KMS-11 (cell line): ENCODE measurements around the gene ARHGAP22.

ENCODE experiments used
- H2AFZ ChIP-seq: fragments of 200-600 bp; sonication (generic); 2 replicates; pipeline ENCODE4 v1.6.1; 2016; ENCODE audit warnings: antibody characterized with exemption, mixed run types, low read depth
- H3K27ac ChIP-seq: fragments of 200-600 bp; sonication (generic); 2 replicates; pipeline ENCODE4 v1.6.1; 2016; ENCODE audit warnings: mild to moderate bottlenecking, mixed run types
- H3K27me3 ChIP-seq: fragments of 200-600 bp; sonication (generic); 2 replicates; pipeline ENCODE4 v1.6.1; 2017; ENCODE audit warnings: mild to moderate bottlenecking, low read depth, mixed run types, moderate library complexity; ENCODE audit not compliant: insufficient read depth
- H3K36me3 ChIP-seq: fragments of 200-600 bp; sonication (generic); 2 replicates; pipeline ENCODE4 v1.6.1; 2017; ENCODE audit warnings: mild to moderate bottlenecking, mixed run types; ENCODE audit not compliant: insufficient read depth
- H3K4me1 ChIP-seq: fragments of 200-600 bp; sonication (generic); 2 replicates; pipeline ENCODE4 v1.6.1; 2016; ENCODE audit warnings: mild to moderate bottlenecking, low read depth, mixed run types; ENCODE audit not compliant: poor library complexity, severe bottlenecking
- H3K4me2 ChIP-seq: fragments of 200-600 bp; sonication (generic); 2 replicates; pipeline ENCODE4 v1.7.0; 2016; ENCODE audit warnings: mild to moderate bottlenecking, mixed run types
- H3K4me3 ChIP-seq: fragments of 200-600 bp; sonication (generic); IDR thresholded peaks from 2 replicates; pipeline ENCODE4 v1.6.1; 2017; ENCODE audit warnings: low read depth, low read length, mixed read lengths; ENCODE audit not compliant: insufficient read depth
- H3K79me2 ChIP-seq: fragments of 200-600 bp; sonication (generic); 2 replicates; pipeline ENCODE4 v1.6.1; 2016; ENCODE audit warnings: low read depth, mixed run types; ENCODE audit not compliant: insufficient read depth
- H3K9ac ChIP-seq: fragments of 200-600 bp; sonication (generic); 2 replicates; pipeline ENCODE4 v1.6.1; 2016; ENCODE audit warnings: mild to moderate bottlenecking, mixed run types
- H4K20me1 ChIP-seq: fragments of 200-600 bp; sonication (generic); 2 replicates; pipeline ENCODE4 v1.6.1; 2016; ENCODE audit warnings: mild to moderate bottlenecking, mixed run types; ENCODE audit not compliant: insufficient read depth
- TF ChIP-seq, protein P1 (sequence below): fragments of 200-600 bp; sonication (generic); conservative IDR thresholded peaks from 2 replicates; pipeline ENCODE4 v1.6.1; 2017; ENCODE audit warnings: low read depth, mild to moderate bottlenecking, antibody characterized with exemption, low read length, moderate library complexity, mixed read lengths

The ARHGAP22 gene

DNA sequence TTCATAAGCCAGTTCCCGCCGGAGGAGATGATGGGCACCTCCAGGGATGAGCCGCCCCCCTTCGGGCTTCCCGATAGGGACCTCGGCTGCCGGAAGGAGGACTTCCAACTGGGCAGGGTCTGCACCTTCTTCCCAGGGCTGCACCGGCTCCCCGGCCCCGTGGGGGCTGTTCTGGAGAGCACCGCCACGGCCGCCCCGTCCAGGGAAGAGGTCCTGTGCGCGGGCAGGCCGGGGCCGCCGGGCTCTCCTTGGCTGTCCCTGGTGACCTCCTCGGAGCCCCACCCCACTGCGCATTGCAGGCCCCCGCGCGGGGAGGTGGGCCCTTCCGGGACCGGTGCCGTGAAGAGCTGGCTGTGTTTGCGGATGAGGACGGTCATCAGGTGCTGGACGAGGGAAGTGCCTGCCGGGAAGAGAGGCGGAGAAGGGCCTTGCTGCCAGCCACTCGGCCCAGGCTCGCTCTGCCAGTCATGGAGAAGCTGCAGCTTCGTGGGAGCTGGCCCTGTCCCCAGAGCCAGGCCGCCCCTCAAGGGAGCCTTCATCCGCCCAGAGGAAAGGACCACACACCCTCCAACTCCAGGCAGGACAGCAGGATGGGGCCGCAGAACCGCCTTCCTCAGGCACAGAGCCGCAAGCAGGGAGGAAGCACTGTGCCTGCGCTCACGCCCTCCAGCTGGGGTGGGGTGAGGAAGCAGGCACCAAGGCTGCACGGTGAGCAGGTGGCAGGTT is 154.0 kb downstream of the ARHGAP22 start:
- Histone ChIP-seq H3K36me3 (no peaks in the 10 kb centered on the region), H3K9ac (no peak overlapping the region), H3K27ac (no peak overlapping the region), H3K4me1 (no peaks in the 10 kb centered on the region), H3K79me2 (no peaks in the 10 kb centered on the region), H4K20me1 (no peaks in the 10 kb centered on the region), H3K27me3 (no peaks in the 10 kb centered on the region), H2AFZ (no peak overlapping the region), H3K4me2 (no peak overlapping the region), H3K4me3 (no peak overlapping the region)
- TF ChIP-seq, protein P1, sequence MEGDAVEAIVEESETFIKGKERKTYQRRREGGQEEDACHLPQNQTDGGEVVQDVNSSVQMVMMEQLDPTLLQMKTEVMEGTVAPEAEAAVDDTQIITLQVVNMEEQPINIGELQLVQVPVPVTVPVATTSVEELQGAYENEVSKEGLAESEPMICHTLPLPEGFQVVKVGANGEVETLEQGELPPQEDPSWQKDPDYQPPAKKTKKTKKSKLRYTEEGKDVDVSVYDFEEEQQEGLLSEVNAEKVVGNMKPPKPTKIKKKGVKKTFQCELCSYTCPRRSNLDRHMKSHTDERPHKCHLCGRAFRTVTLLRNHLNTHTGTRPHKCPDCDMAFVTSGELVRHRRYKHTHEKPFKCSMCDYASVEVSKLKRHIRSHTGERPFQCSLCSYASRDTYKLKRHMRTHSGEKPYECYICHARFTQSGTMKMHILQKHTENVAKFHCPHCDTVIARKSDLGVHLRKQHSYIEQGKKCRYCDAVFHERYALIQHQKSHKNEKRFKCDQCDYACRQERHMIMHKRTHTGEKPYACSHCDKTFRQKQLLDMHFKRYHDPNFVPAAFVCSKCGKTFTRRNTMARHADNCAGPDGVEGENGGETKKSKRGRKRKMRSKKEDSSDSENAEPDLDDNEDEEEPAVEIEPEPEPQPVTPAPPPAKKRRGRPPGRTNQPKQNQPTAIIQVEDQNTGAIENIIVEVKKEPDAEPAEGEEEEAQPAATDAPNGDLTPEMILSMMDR, result no peak

DNA sequence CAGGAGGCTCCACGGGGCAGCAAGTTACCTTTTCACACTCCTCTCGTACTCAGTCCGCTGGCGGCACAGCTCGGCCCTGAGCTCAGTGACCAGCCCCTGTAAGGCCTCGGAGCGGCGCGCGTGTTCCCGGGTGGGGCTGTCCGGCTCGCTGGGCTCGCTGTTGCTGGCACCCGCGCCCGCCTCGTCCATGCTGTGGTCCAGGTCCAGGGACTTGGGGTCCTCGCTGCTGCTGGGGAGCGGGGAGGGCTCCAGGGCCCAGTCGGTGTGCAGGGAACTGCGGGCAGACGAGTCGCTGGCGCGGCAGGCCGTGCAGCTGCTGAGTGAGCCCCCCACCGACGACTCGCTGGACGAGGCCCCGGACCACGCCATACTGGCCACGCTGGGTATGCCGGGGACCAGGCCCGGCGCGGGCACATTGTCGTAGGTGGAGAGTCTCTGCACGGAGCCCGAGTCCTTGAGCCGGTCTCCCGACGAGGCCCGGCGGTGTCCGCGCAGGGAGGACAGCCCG is 154.6 kb downstream of the ARHGAP22 start:
- TF ChIP-seq, protein P1, result no peak
- no peak overlapping the region for H2AFZ ChIP-seq
- H3K4me2 ChIP-seq, result no peak overlapping the region
- no peaks in the 10 kb centered on the region for H3K27me3 ChIP-seq
- H3K79me2 ChIP-seq, result no peaks in the 10 kb centered on the region
- no peaks in the 10 kb centered on the region for H3K36me3 ChIP-seq
- no peak overlapping the region for H3K9ac ChIP-seq
- no peak overlapping the region for H3K4me3 ChIP-seq
- no peaks in the 10 kb centered on the region for H3K4me1 ChIP-seq
- H4K20me1 ChIP-seq, result no peaks in the 10 kb centered on the region
- H3K27ac ChIP-seq, result no peak overlapping the region

DNA sequence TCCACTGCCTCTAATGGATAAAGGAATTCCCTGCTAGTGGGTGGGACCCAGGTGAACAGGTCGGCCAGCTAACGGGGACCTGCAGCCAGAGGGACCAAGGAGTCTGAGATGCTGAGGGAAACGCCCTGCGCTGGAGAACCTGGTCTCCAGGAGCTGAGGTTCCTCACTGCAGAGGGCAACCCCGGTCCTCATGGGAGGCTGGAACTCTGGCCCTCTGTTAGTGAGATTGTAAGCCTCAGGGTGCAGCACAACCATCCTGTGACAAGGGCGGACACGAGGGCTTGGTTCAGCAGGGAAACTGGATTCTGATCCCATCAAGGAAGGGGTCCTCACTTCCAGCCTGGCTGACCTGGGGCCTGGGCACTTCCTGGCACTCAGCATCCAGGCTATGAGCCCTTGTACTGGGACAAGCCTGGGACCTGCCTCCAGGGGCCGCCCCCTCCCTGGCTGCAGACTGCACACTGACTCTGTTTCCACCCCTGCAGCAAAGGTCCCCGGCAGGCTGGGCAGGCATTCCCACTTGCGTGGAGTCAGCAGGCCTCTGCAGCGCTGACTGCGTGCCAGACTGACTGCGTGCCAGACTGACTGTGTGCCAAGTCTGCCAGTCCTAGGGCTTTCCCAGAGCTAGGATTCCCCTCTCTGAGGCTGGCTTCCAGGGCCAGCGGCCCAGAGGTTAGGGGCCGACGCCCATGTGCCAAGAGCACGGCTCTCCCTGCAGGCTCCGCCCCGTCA is 155.2 kb downstream of the ARHGAP22 start:
- Histone ChIP-seq H3K4me2 (no peak overlapping the region), H3K27me3 (no peaks in the 10 kb centered on the region), H3K4me1 (no peaks in the 10 kb centered on the region), H3K27ac (no peak overlapping the region), H3K9ac (no peak overlapping the region), H4K20me1 (no peaks in the 10 kb centered on the region), H3K36me3 (no peaks in the 10 kb centered on the region), H3K79me2 (no peaks in the 10 kb centered on the region), H3K4me3 (no peak overlapping the region), H2AFZ (no peak overlapping the region)
- TF ChIP-seq, protein P1, result no peak

DNA sequence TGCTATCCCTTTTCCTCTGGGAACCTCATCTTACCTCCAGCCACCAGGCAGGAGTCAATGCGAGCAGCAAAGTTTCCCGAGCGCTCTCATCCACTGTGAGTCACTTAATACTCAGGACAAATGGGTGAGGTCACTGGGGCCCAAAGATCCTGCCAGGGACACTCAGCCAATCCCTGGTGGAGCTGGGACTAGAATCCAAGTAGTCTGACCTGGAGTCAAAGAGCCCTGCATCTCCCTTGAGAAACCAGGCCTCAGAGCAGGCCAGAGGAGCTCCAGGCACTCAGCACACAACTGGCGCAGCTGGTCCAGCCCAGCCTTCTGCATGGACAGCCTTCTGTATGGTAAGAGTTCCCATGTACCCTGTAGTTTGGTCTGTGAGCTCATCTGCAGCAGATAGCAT is 156.1 kb downstream of the ARHGAP22 start:
- Histone ChIP-seq H3K4me1 (no peaks in the 10 kb centered on the region), H3K79me2 (no peaks in the 10 kb centered on the region), H3K4me3 (no peak overlapping the region), H3K9ac (no peak overlapping the region), H3K27me3 (no peaks in the 10 kb centered on the region), H2AFZ (no peak overlapping the region), H3K4me2 (no peak overlapping the region), H3K27ac (no peak overlapping the region), H3K36me3 (no peaks in the 10 kb centered on the region), H4K20me1 (no peaks in the 10 kb centered on the region)
- TF ChIP-seq, protein P1, result no peak
